Kidney epithelial cell (primary cell): ENCODE results near the gene PANX2. TPM values are rescaled to one million over a fixed set of nuclear protein-coding genes. Genes with fewer than 3 reads are reported as not detected.

Source experiments
- DNase-seq: peaks from one replicate; pipeline ENCODE4 v3.0.0-alpha.2; 2010; ENCODE audit warnings: low read depth
- H3K27me3 ChIP-seq: 2 replicates; pipeline ENCODE4 v1.6.0; 2011; ENCODE audit warnings: low read length; ENCODE audit not compliant: control insufficient read depth, insufficient read depth
- H3K36me3 ChIP-seq: 2 replicates; pipeline ENCODE4 v1.5.1; 2011; ENCODE audit warnings: low read length; ENCODE audit not compliant: control insufficient read depth, insufficient read depth
- H3K4me3 ChIP-seq: 2 replicates; pipeline ENCODE4 v1.5.1; 2011; ENCODE audit warnings: low read depth, mild to moderate bottlenecking, control low read depth, low read length
- total RNA-seq: library from RNA; depleted of rRNA; stranded (reverse); fragments of >200 nt; gene quantifications from 2 replicates; pipeline ENCODE4 v1.2.3, GENCODE V29; 2015
- TF ChIP-seq, protein P1 (sequence below): IDR thresholded peaks from 2 replicates; pipeline ENCODE4 v1.5.1; 2011; ENCODE audit warnings: mild to moderate bottlenecking, moderate library complexity, low read length, control low read depth, inconsistent platforms; ENCODE audit not compliant: insufficient read depth, poor library complexity, severe bottlenecking

Gene PANX2
- total RNA-seq, 1 donor from 2014 or later: 0.33 TPM

DNA sequence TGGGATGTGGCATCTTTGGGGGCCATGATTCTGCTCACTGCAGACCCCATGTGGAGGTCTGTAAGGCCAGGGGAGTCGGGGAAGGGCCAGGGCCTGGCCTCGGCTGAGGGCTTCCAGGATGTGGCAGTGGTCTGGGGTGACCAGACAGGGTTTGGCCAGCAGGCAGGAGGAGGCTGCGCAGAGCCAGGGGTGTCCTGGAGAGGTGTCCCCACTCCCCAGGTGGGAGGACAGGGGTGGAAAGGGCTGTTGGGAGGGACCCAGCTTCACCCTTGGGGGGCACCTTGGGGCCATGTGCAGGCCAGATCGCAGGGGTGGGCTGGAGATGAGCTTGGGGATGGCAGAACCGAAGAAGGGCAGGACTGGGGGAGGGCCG, 3.4 kb downstream of the PANX2 start:
- H3K27me3 ChIP-seq: peaks cover 34% of the 10 kb centered on the region
- no peak overlapping the region for H3K4me3 ChIP-seq
- TF ChIP-seq, protein P1, sequence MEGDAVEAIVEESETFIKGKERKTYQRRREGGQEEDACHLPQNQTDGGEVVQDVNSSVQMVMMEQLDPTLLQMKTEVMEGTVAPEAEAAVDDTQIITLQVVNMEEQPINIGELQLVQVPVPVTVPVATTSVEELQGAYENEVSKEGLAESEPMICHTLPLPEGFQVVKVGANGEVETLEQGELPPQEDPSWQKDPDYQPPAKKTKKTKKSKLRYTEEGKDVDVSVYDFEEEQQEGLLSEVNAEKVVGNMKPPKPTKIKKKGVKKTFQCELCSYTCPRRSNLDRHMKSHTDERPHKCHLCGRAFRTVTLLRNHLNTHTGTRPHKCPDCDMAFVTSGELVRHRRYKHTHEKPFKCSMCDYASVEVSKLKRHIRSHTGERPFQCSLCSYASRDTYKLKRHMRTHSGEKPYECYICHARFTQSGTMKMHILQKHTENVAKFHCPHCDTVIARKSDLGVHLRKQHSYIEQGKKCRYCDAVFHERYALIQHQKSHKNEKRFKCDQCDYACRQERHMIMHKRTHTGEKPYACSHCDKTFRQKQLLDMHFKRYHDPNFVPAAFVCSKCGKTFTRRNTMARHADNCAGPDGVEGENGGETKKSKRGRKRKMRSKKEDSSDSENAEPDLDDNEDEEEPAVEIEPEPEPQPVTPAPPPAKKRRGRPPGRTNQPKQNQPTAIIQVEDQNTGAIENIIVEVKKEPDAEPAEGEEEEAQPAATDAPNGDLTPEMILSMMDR: no peak
- no peaks in the 10 kb centered on the region for H3K36me3 ChIP-seq
- DNase-seq: no peak

DNA sequence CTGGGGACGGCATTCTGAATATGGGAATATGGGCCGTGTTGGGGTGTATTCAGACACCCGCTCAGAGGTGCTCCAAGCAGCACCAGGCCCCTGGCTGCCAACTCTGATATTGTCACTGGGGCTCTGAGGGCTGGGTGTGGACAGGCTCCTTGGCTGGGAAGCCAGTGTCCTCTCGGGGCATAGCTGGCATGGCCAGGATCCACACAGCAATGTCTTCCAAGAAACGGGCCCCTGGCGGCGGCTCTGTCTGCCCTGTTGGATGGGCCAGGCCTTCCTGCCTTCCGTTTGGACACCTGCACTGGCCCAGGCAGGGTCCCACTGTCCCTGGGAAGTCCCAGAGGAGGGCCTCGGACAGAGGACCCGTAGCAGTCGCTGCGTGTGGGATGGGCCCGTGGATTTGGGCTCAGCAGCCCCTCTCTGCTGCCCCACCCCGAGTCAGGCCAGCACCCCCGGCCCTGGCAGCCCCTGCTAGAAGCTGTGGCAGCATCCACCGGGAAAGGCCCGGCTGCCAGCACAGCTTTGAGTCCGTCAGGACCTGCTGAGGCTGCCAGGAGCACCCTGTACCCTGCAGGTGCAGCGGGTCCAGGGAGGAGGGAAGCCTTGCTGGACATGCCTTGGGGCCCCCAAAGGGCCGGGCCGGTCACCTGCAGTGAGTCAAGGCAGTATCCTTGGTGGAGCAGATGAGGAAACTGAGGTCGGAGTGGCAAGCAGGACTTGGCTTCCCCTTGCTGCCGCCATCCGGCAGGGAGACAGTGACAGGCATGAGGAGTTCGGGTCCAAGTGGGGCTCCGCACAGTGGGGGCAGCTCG, 4.1 kb downstream of the PANX2 start:
- Histone ChIP-seq H3K36me3 (no peaks in the 10 kb centered on the region), H3K4me3 (no peak overlapping the region), H3K27me3 (peaks cover 33% of the 10 kb centered on the region)
- TF ChIP-seq, protein P1: no peak
- DNase-seq: no peak

DNA sequence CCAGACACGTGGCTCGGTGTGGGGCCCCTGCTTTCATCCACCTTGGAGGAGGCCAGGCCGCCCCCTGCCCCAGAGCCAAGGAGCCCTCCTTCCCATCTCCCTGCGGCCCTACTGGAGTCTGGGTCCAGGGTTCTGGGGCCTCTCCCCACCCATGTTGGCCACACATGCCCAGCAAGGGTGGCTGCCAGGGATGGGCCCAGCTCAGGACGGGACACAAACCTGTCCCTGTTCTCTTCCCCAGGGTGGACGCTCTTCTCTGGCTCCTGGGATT, 4.6 kb downstream of the PANX2 start:
- DNase-seq: no peak
- Histone ChIP-seq H3K36me3 (no peaks in the 10 kb centered on the region), H3K27me3 (peaks cover 30% of the 10 kb centered on the region), H3K4me3 (no peak overlapping the region)
- TF ChIP-seq, protein P1: no peak

DNA sequence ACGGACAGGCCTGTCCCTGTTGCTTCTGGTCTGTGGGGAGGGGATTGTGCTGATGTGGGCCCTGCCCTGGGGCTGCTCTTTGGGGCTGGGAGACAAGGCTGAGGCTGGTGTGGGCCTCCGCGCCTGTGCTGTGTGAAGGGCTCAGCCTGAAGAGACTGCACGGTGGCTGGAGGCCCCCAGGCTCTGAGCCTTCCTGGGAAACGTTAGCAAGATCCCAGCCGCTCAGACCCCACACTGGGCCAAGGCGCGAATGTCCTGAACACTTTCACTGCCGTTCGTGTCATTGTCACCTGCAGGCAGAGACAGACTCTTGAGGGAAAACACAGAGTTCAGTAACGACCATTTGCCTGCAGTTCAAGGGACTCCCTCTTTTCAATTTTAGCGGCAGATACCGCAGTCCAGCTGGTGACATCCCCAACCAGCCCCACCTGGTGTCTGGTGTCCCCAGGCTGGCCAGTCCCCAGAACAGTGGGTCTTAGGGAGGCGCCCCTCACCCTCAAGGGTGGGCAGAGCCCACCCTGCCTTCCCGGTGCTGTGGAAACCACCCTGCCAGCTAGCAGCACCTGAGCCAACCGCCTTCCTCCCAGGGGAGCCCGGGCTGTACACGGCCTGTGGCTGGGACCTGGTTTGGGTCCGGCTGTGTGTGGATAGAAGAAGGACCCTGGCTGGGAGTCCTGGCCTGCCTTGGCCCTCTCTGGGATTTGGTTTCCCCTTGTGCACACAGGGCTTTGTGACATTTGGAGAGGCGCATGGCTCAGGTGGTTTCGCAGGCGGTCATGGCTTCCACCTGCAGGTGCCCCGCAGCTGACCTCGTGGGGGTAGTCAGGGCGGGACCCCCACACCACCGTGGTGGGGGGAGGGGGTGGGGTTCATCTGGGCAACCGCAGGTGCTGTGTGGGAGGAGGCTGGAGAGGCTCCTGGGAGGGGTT, 5.7 kb downstream of the PANX2 start:
- Histone ChIP-seq H3K4me3 (no peak overlapping the region), H3K27me3 (peaks cover 24% of the 10 kb centered on the region), H3K36me3 (no peaks in the 10 kb centered on the region)
- TF ChIP-seq, protein P1: no peak
- DNase-seq: no peak

DNA sequence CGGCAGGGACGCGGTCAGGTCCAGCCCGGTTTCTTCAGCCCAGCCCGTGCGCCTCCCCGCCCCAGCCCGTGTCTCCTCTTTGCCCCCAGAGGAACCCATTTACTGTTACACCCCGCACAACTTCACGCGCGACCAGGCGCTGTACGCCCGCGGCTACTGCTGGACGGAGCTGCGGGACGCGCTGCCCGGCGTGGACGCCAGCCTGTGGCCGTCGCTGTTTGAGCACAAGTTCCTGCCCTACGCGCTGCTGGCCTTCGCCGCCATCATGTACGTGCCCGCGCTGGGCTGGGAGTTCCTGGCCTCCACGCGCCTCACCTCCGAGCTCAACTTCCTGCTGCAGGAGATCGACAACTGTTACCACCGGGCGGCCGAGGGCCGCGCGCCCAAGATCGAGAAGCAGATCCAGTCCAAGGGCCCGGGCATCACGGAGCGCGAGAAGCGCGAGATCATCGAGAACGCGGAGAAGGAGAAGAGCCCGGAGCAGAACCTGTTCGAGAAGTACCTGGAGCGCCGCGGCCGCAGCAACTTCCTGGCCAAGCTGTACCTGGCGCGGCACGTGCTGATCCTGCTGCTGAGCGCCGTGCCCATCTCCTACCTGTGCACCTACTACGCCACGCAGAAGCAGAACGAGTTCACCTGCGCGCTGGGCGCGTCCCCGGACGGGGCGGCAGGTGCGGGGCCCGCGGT, 6.5 kb downstream of the PANX2 start:
- Histone ChIP-seq H3K27me3 (peaks cover 16% of the 10 kb centered on the region), H3K36me3 (no peaks in the 10 kb centered on the region), H3K4me3 (no peak overlapping the region)
- TF ChIP-seq, protein P1: no peak
- DNase-seq: no peak
